GM18519 (cell line): ENCODE measurements around the gene EYA2.

ENCODE experiments used
- ATAC-seq: cut with Tn5 transposase; IDR thresholded peaks from one replicate; pipeline ENCODE4 v1.9.1; 2021; ENCODE audit warnings: mild to moderate bottlenecking, moderate library complexity; ENCODE audit not compliant: unreplicated experiment, low FRiP score

Gene EYA2

GRCh38 chr20:46997187-46997586, 102.5 kb downstream of the EYA2 start:
- no peak for ATAC-seq

GRCh38 chr20:46998477-46999240, 104.0 kb downstream of the EYA2 start:
- no peak for ATAC-seq

- ATAC-seq: no peak
Measured at GRCh38 chr20:46999801-47000465, 105.3 kb downstream of the EYA2 start.

GRCh38 chr20:47003223-47003622, 108.6 kb downstream of the EYA2 start:
- ATAC-seq: no peak

GRCh38 chr20:47004179-47004578, 109.5 kb downstream of the EYA2 start:
- ATAC-seq: no peak

- no peak for ATAC-seq
Measured at GRCh38 chr20:47007826-47008655, 113.4 kb downstream of the EYA2 start.

GRCh38 chr20:47008842-47009518, 114.3 kb downstream of the EYA2 start:
- no peak for ATAC-seq

- ATAC-seq: no peak
Measured at GRCh38 chr20:47009784-47010183, 115.1 kb downstream of the EYA2 start.

- ATAC-seq: no peak
Measured at GRCh38 chr20:47011984-47012383, 117.3 kb downstream of the EYA2 start.

- no peak for ATAC-seq
Measured at GRCh38 chr20:47013606-47014005, 119.0 kb downstream of the EYA2 start.

- no peak for ATAC-seq
Measured at GRCh38 chr20:47016068-47016664, 121.5 kb downstream of the EYA2 start.

GRCh38 chr20:47018381-47018780, 123.7 kb downstream of the EYA2 start:
- no peak for ATAC-seq

GRCh38 chr20:47019121-47019824, 124.6 kb downstream of the EYA2 start:
- ATAC-seq: no peak

- ATAC-seq: no peak
Measured at GRCh38 chr20:47020231-47020630, 125.6 kb downstream of the EYA2 start.

GRCh38 chr20:47021850-47022249, 127.2 kb downstream of the EYA2 start:
- ATAC-seq: no peak

- ATAC-seq: no peak
Measured at GRCh38 chr20:47024461-47024937, 129.9 kb downstream of the EYA2 start.

GRCh38 chr20:47027042-47027441, 132.4 kb downstream of the EYA2 start:
- no peak for ATAC-seq

- no peak for ATAC-seq
Measured at GRCh38 chr20:47027456-47027855, 132.8 kb downstream of the EYA2 start.

GRCh38 chr20:47028487-47028886, 133.8 kb downstream of the EYA2 start:
- no peak for ATAC-seq

- ATAC-seq: no peak
Measured at GRCh38 chr20:47029845-47030244, 135.2 kb downstream of the EYA2 start.
